HCT116 (cell line): ENCODE measurements around the gene PCBP3. TPM values are rescaled to one million over a fixed set of nuclear protein-coding genes. Genes with fewer than 3 reads are reported as not detected.

Source experiments
- ATAC-seq: fragments of 200-7000 bp; cut with Tn5 transposase; 2 replicates; pipeline ENCODE4 v1.9.1; 2020; ENCODE audit warnings: mild to moderate bottlenecking, moderate library complexity
- BruUV-seq: library from RNA; stranded (reverse); fragments of 400-500 nt; replicated peaks from 2 replicates; lab custom pipeline; 2021; lab: Mats Ljungman, UMichigan
- CTCF ChIA-PET: fragments of 300-600 bp; sonication (Branson Sonifier 250); formaldehyde crosslinking; loops from one replicate; lab custom pipeline; 2021; ENCODE audit warnings: antibody characterized with exemption; lab: Charles Lee
- POLR2A ChIA-PET: fragments of 300-600, 350-600 bp; sonication (Branson Sonifier 250); formaldehyde crosslinking; loops from one replicate; lab custom pipeline; 2021; ENCODE audit warnings: antibody characterized with exemption; lab: Charles Lee
- RAD21 ChIA-PET, 2 experiments: fragments of 300-600 bp; sonication (Branson Sonifier 250); formaldehyde crosslinking; loops; one replicate each; lab custom pipeline; 2023; ENCODE audit warnings: low total read pairs in 2 of 2; ENCODE audit not compliant: uncharacterized antibody in 2 of 2, unreplicated experiment in 2 of 2, low non-redundant PET in 1 of 2; lab: Charles Lee
- DNase-seq: peaks from one replicate; pipeline ENCODE4 v3.0.0-alpha.2; 2010; ENCODE audit warnings: low read depth, low spot score
- H2AFZ ChIP-seq: fragments of 200-600 bp; shearing (Covaris generic), sonication (generic); 2 replicates; pipeline ENCODE4 v1.6.1; 2017; ENCODE audit warnings: low read depth, mixed run types, mixed read lengths, antibody characterized with exemption, low read length; ENCODE audit not compliant: poor library complexity, severe bottlenecking
- H3K27ac ChIP-seq: 2 replicates; pipeline ENCODE4 v1.5.1; 2012; ENCODE audit warnings: low read depth, low read length
- H3K27me3 ChIP-seq: fragments of 200-600 bp; sonication (generic); 2 replicates; pipeline ENCODE4 v1.6.1; 2016; ENCODE audit warnings: mixed run types, low read length, mixed read lengths; ENCODE audit not compliant: insufficient read depth
- H3K36me3 ChIP-seq, 2 experiments: fragments of 200-500 bp in 1 of 2; fragments of 200-600 bp in 1 of 2; sonication (Bioruptor generic) in 1 of 2; sonication (generic) in 1 of 2; 2 replicates each; pipeline versions ENCODE4 v1.5.1 to v1.6.1; 2014 to 2016; ENCODE audit warnings: low read length in 2 of 2, inconsistent platforms in 1 of 2, mixed read lengths in 1 of 2, mixed run types in 1 of 2; ENCODE audit not compliant: insufficient read depth in 2 of 2, control insufficient read depth in 1 of 2
- H3K4me1 ChIP-seq, 2 experiments: fragments of 200-600 bp in 1 of 2; sonication (generic) in 1 of 2; 2 replicates each; pipeline versions ENCODE4 v1.5.1 to v1.6.1; 2012 to 2017; ENCODE audit warnings: low read length in 2 of 2, inconsistent platforms in 1 of 2, mild to moderate bottlenecking in 1 of 2, mixed read lengths in 1 of 2, mixed run types in 1 of 2, moderate library complexity in 1 of 2; ENCODE audit not compliant: insufficient read depth in 2 of 2, control insufficient read depth in 1 of 2
- H3K4me2 ChIP-seq: fragments of 200-600 bp; sonication (generic); 2 replicates; pipeline ENCODE4 v1.6.1; 2017; ENCODE audit warnings: mixed run types, low read length, mixed read lengths
- H3K4me3 ChIP-seq, 2 experiments: fragments of 200-600 bp in 1 of 2; sonication (generic) in 1 of 2; replicated peaks in 1 of 2; 2 replicates each; pipeline ENCODE4 v1.5.1; 2011 to 2016; ENCODE audit warnings: low read length in 2 of 2, control low read depth in 1 of 2, low read depth in 1 of 2, mild to moderate bottlenecking in 1 of 2, mixed read lengths in 1 of 2, mixed run types in 1 of 2
- H3K79me2 ChIP-seq: fragments of 200-600 bp; sonication (generic); 2 replicates; pipeline ENCODE4 v1.6.1; 2017; ENCODE audit warnings: mild to moderate bottlenecking, mixed run types, low read length, moderate library complexity, mixed read lengths; ENCODE audit not compliant: insufficient read depth
- H3K9ac ChIP-seq: fragments of 200-600 bp; sonication (generic); 2 replicates; pipeline ENCODE4 v1.6.1; 2016; ENCODE audit warnings: low read length, mixed read lengths
- H3K9me2 ChIP-seq: fragments of 200-600 bp; sonication (generic), shearing (Covaris generic); 2 replicates; pipeline ENCODE4 v1.6.1; 2017; ENCODE audit warnings: mixed run types, mild to moderate bottlenecking, moderate library complexity; ENCODE audit not compliant: insufficient read depth
- H3K9me3 ChIP-seq, 2 experiments: fragments of 200-500 bp in 1 of 2; fragments of 200-600 bp in 1 of 2; sonication (Bioruptor generic) in 1 of 2; sonication (generic) in 1 of 2; 2 replicates each; pipeline ENCODE4 v1.6.1; 2014 to 2017; ENCODE audit warnings: low read length in 2 of 2, mixed read lengths in 2 of 2, inconsistent platforms in 1 of 2, low read depth in 1 of 2, mild to moderate bottlenecking in 1 of 2, mixed run types in 1 of 2, moderate library complexity in 1 of 2; ENCODE audit not compliant: control insufficient read depth in 1 of 2, insufficient read depth in 1 of 2
- H4K20me1 ChIP-seq: fragments of 200-600 bp; sonication (generic), shearing (Covaris generic); 2 replicates; pipeline ENCODE4 v1.6.1; 2017; ENCODE audit warnings: mixed run types, mild to moderate bottlenecking, moderate library complexity; ENCODE audit not compliant: insufficient read depth
- CTCF ChIP-seq, 3 experiments: fragments of 200-600 bp in 1 of 3; sonication (generic) in 1 of 3; IDR thresholded peaks in 2 of 3; conservative IDR thresholded peaks in 1 of 3; 2 replicates each; pipeline ENCODE4 v1.5.1; 2012 to 2017; ENCODE audit warnings: low read depth in 2 of 3, low read length in 2 of 3, antibody characterized with exemption in 1 of 3, borderline replicate concordance in 1 of 3, control low read depth in 1 of 3, mild to moderate bottlenecking in 1 of 3, mixed read lengths in 1 of 3, mixed run types in 1 of 3, moderate library complexity in 1 of 3; ENCODE audit not compliant: insufficient read depth in 1 of 3
- ELF1 ChIP-seq: IDR thresholded peaks from 2 replicates; pipeline ENCODE4 v1.6.1; 2012; ENCODE audit warnings: low read depth, borderline replicate concordance
- EZH2phosphoT487 ChIP-seq: fragments of 200-600 bp; IDR thresholded peaks from 2 replicates; pipeline ENCODE4 v1.6.1; 2018; ENCODE audit warnings: antibody characterized with exemption, borderline replicate concordance
- FOSL1 ChIP-seq: IDR thresholded peaks from 2 replicates; pipeline ENCODE4 v1.6.1; 2012; ENCODE audit warnings: low read depth
- POLR2A ChIP-seq: IDR thresholded peaks from 2 replicates; pipeline ENCODE4 v1.7.0; 2011; ENCODE audit warnings: borderline replicate concordance; ENCODE audit not compliant: insufficient read depth, insufficient read length; ENCODE audit errors: extremely low read depth
- SIN3A ChIP-seq: IDR thresholded peaks from 2 replicates; pipeline ENCODE4 v1.6.1; 2012; ENCODE audit warnings: low read depth
- SP1 ChIP-seq: IDR thresholded peaks from 2 replicates; pipeline ENCODE4 v1.6.1; 2012; ENCODE audit warnings: low read depth
- ZFX ChIP-seq: fragments of 450-650 bp; IDR thresholded peaks from 2 replicates; pipeline ENCODE4 v1.6.1; 2017
- ZNF274 ChIP-seq: fragments of 200-500 bp; sonication (Bioruptor generic); IDR thresholded peaks from 2 replicates; pipeline ENCODE4 v1.6.1; 2014; ENCODE audit warnings: mild to moderate bottlenecking, low read depth, low read length, inconsistent platforms
- intact Hi-C: fragments of 100-400 bp; cut with micrococcal nuclease; formaldehyde crosslinking; loops from 2 replicates; pipeline ENCODE4 v1.10.0; 2022
- total RNA-seq: library from RNA; stranded (reverse); gene quantifications from one replicate; pipeline ENCODE4 v1.2.1, GENCODE V29; 2021; ENCODE audit not compliant: unreplicated experiment
- TF ChIP-seq, protein P1 (sequence below): IDR thresholded peaks from 2 replicates; pipeline ENCODE4 v1.6.1; 2012; ENCODE audit warnings: low read depth

The PCBP3 gene
- total RNA-seq, 1 experiment from 2014 or later, result 3.1 TPM

DNA sequence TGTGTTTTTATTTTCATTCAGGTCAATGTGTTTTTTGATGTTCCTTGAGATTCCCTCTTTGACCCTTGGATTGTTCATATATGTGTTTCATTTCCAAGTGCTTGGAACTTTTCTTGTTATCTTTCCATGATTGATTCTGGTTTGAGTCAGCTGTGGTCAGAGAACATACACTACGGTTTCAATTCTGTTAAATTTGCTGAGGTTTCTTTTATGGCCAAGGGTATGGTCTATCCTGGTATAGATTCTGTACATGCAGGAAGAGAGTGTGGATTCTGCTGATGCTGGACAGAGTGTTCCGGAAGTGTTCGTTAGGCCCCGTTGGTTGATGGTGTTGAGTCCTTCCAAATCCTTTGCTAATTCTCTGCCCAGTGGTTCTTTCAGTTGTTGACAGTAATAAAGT is 239.6 kb downstream of the PCBP3 start:
- no peaks in the 10 kb centered on the region for H3K36me3 ChIP-seq
- H3K27me3 ChIP-seq, result no peaks in the 10 kb centered on the region
- DNase-seq (no peak), ATAC-seq (no peak)
- H3K9ac ChIP-seq, result no peak overlapping the region
- no peaks in the 10 kb centered on the region for H4K20me1 ChIP-seq
- no peak overlapping the region for H2AFZ ChIP-seq
- intact Hi-C loops, result loop anchor here (5.0 kb wide), 1 partner anchor 326 kb away; no protein-coding TSS in a partner anchor
- ChIA-PET CTCF (no interaction called here), POLR2A (no interaction called here), RAD21 (no interaction called here)
- no peaks in the 10 kb centered on the region for H3K9me2 ChIP-seq
- no peaks in the 10 kb centered on the region for H3K79me2 ChIP-seq
- no peaks in the 10 kb centered on the region for H3K9me3 ChIP-seq
- no peak overlapping the region for H3K4me3 ChIP-seq
- no peak for TF ChIP-seq CTCF (IDR thresholded peaks at IDR 0.05 in 2 of 3, conservative IDR thresholded peaks at IDR 0.05 in 1 of 3; ENCODE audit: borderline replicate concordance in 1 of 3, insufficient read depth in 1 of 3, low read depth in 2 of 3, low read length in 2 of 3)
- no peak for TF ChIP-seq ZFX
- TF ChIP-seq SIN3A, result no peak
- no peak for TF ChIP-seq SP1
- TF ChIP-seq ZNF274, result no peak
- TF ChIP-seq, protein P1, sequence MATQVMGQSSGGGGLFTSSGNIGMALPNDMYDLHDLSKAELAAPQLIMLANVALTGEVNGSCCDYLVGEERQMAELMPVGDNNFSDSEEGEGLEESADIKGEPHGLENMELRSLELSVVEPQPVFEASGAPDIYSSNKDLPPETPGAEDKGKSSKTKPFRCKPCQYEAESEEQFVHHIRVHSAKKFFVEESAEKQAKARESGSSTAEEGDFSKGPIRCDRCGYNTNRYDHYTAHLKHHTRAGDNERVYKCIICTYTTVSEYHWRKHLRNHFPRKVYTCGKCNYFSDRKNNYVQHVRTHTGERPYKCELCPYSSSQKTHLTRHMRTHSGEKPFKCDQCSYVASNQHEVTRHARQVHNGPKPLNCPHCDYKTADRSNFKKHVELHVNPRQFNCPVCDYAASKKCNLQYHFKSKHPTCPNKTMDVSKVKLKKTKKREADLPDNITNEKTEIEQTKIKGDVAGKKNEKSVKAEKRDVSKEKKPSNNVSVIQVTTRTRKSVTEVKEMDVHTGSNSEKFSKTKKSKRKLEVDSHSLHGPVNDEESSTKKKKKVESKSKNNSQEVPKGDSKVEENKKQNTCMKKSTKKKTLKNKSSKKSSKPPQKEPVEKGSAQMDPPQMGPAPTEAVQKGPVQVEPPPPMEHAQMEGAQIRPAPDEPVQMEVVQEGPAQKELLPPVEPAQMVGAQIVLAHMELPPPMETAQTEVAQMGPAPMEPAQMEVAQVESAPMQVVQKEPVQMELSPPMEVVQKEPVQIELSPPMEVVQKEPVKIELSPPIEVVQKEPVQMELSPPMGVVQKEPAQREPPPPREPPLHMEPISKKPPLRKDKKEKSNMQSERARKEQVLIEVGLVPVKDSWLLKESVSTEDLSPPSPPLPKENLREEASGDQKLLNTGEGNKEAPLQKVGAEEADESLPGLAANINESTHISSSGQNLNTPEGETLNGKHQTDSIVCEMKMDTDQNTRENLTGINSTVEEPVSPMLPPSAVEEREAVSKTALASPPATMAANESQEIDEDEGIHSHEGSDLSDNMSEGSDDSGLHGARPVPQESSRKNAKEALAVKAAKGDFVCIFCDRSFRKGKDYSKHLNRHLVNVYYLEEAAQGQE, result no peak
- TF ChIP-seq EZH2phosphoT487, result no peak
- no peak for TF ChIP-seq POLR2A
- TF ChIP-seq FOSL1, result no peak
- no peak for TF ChIP-seq ELF1
- no peak overlapping the region for H3K27ac ChIP-seq
- peaks cover 0 to 8% of the 10 kb centered on the region in 2 experiments; a peak in 2 of 4 replicates for H3K4me1 ChIP-seq
- BruUV-seq, result no TSS peak
- H3K4me2 ChIP-seq, result no peak overlapping the region
